ENCODE results near the gene PALB2.

The PALB2 gene

GRCh38 chr16:23580391-23580790, 60.7 kb downstream of the PALB2 start:
- no peak for DNase-seq

- no peak for DNase-seq
Measured at GRCh38 chr16:23579371-23579770, 61.7 kb downstream of the PALB2 start.

- no peak for DNase-seq
Measured at GRCh38 chr16:23578101-23578830, 62.8 kb downstream of the PALB2 start.

- no peak for DNase-seq
Measured at GRCh38 chr16:23577493-23577892, 63.6 kb downstream of the PALB2 start.

GRCh38 chr16:23575834-23576233, 65.3 kb downstream of the PALB2 start:
- DNase-seq: no peak

- no peak for DNase-seq
Measured at GRCh38 chr16:23573817-23574216, 67.3 kb downstream of the PALB2 start.

GRCh38 chr16:23572394-23572793, 68.7 kb downstream of the PALB2 start:
- DNase-seq: no peak

GRCh38 chr16:23571895-23572294, 69.2 kb downstream of the PALB2 start:
- DNase-seq: no peak

GRCh38 chr16:23570992-23571632, 70.0 kb downstream of the PALB2 start:
- no peak for DNase-seq

GRCh38 chr16:23567602-23568001, 73.5 kb downstream of the PALB2 start:
- DNase-seq: no peak

- no peak for DNase-seq
Measured at GRCh38 chr16:23566724-23567123, 74.4 kb downstream of the PALB2 start.

GRCh38 chr16:23564575-23565363, 76.3 kb downstream of the PALB2 start:
- no peak for DNase-seq

- no peak for DNase-seq
Measured at GRCh38 chr16:23563186-23563585, 77.9 kb downstream of the PALB2 start.

GRCh38 chr16:23562505-23562904, 78.6 kb downstream of the PALB2 start:
- no peak for DNase-seq

- no peak for DNase-seq
Measured at GRCh38 chr16:23561586-23561985, 79.5 kb downstream of the PALB2 start.

- peak in 3 of 4 experiments; percentile 17 to 31 (median 22) for DNase-seq
Measured at GRCh38 chr16:23557779-23558702, 83.1 kb downstream of the PALB2 start.

GRCh38 chr16:23556881-23557778, 84.0 kb downstream of the PALB2 start, which contains the start of the genes EARS2 and UBFD1:
Gene EARS2 (minus strand): TSS chr16:23557350. CDS start chr16:23557343, 7 bp downstream.
Gene UBFD1 (plus strand): TSS chr16:23557727. CDS start chr16:23557743, 16 bp downstream.
- DNase-seq: peak; percentile 92 to 99 (median 99)

- no peak for DNase-seq
Measured at GRCh38 chr16:23554536-23554935, 86.6 kb downstream of the PALB2 start.
